ENCODE measurements around the gene SUPT4H1. TPM values are rescaled to one million over a fixed set of nuclear protein-coding genes. Genes with fewer than 3 reads are reported as not detected.
A peak's percentile ranks its signal among the peaks of the same experiment; 100 is the strongest.
"Not testable (repeated sequence)": the region's sequence is repeated elsewhere in the genome, so short reads cannot be mapped to it uniquely, and the experiment has no call there.

The SUPT4H1 gene
- total RNA-seq, result 10 to 100 TPM; 34.5 to 38.0 (median 35.2) TPM

GRCh38 chr17:58351831-58352595 is at the start of gene SUPT4H1:
TSS of gene SUPT4H1 (minus strand) at chr17:58352201. CDS start at chr17:58352135, 66 bp downstream.
- DNase-seq (ENCODE audit: low spot score in 2 of 2), result peak; percentile 61 to 76
- TF ChIP-seq EP300 (IDR thresholded peaks at IDR 0.05) (peak; percentile 75 to 95), CTCF (IDR thresholded peaks at IDR 0.05) (peak in 2 of 5 experiments; percentile 61 to 73), POLR2A (IDR thresholded peaks at IDR 0.05) (peak; percentile 83 to 88)
- Histone ChIP-seq H3K4me1 (peaks cover 0 to 33% (median 12%) of the 10 kb centered on the region in 4 donors), H3K27me3 (no peaks in the 10 kb centered on the region), H3K27ac (peak within 1 kb of the TSS; percentile 73 to 96 (median 94)), H3K36me3 (peaks cover 0 to 35% (median 16%) of the 10 kb centered on the region in 3 donors), H3K9me3 (no peaks in the 10 kb centered on the region), H3K4me3 (peak within 1 kb of the TSS; percentile 78 to 95 (median 80))
- 0% methylated on average over 45 to 51 of the region's 60 CpGs for WGBS, 2 donors

- WGBS, 2 donors, result 69 to 75% methylated on average over 2 of the region's 2 CpGs
- TF ChIP-seq POLR2A (IDR thresholded peaks at IDR 0.05) (no peak), CTCF (IDR thresholded peaks at IDR 0.05) (no peak), EP300 (IDR thresholded peaks at IDR 0.05) (no peak)
- no peaks in the 10 kb centered on the region for H3K27me3 ChIP-seq
- no peaks in the 10 kb centered on the region for H3K9me3 ChIP-seq
- no peaks in the 10 kb centered on the region for H3K36me3 ChIP-seq
- H3K4me1 ChIP-seq, result peaks cover 0 to 4% (median 0%) of the 10 kb centered on the region in 4 donors
- no peak overlapping the region for H3K4me3 ChIP-seq
- no peak overlapping the region for H3K27ac ChIP-seq
- DNase-seq (ENCODE audit: low spot score in 2 of 2), result no peak
These were observed 49.3 kb upstream of the SUPT4H1 start for GRCh38 chr17:58401287-58401686.

- Histone ChIP-seq H3K4me3 (no peak overlapping the region), H3K4me1 (peaks cover 0 to 4% (median 0%) of the 10 kb centered on the region in 4 donors), H3K27me3 (no peaks in the 10 kb centered on the region), H3K36me3 (no peaks in the 10 kb centered on the region), H3K27ac (no peak overlapping the region), H3K9me3 (no peaks in the 10 kb centered on the region)
- DNase-seq (ENCODE audit: low spot score in 2 of 2), result no peak
- TF ChIP-seq CTCF (IDR thresholded peaks at IDR 0.05), result no peak
- no peak for TF ChIP-seq POLR2A (IDR thresholded peaks at IDR 0.05)
- TF ChIP-seq EP300 (IDR thresholded peaks at IDR 0.05), result no peak
These were observed 48.8 kb upstream of the SUPT4H1 start for GRCh38 chr17:58400826-58401225.

- TF ChIP-seq POLR2A (IDR thresholded peaks at IDR 0.05) (no peak), EP300 (IDR thresholded peaks at IDR 0.05) (no peak), CTCF (IDR thresholded peaks at IDR 0.05) (no peak)
- Histone ChIP-seq H3K9me3 (no peaks in the 10 kb centered on the region), H3K4me1 (peaks cover 0 to 4% (median 0%) of the 10 kb centered on the region in 4 donors), H3K4me3 (no peak overlapping the region), H3K36me3 (no peaks in the 10 kb centered on the region), H3K27ac (no peak overlapping the region), H3K27me3 (no peaks in the 10 kb centered on the region)
- 89 to 90% methylated on average over 3 of the region's 3 CpGs for WGBS, 2 donors
- DNase-seq (ENCODE audit: low spot score in 2 of 2), result no peak
These were observed 48.0 kb upstream of the SUPT4H1 start for GRCh38 chr17:58399974-58400373.

GRCh38 chr17:58398574-58399266 is 46.7 kb upstream of the SUPT4H1 start:
- no peak for TF ChIP-seq EP300 (IDR thresholded peaks at IDR 0.05)
- TF ChIP-seq CTCF (IDR thresholded peaks at IDR 0.05), result no peak
- TF ChIP-seq POLR2A (IDR thresholded peaks at IDR 0.05), result no peak
- Histone ChIP-seq H3K36me3 (no peaks in the 10 kb centered on the region), H3K27me3 (no peaks in the 10 kb centered on the region), H3K27ac (no peak overlapping the region), H3K4me3 (no peak overlapping the region), H3K9me3 (no peaks in the 10 kb centered on the region), H3K4me1 (peaks cover 0 to 4% (median 0%) of the 10 kb centered on the region in 4 donors)
- 37 to 47% methylated on average over 3 of the region's 3 CpGs for WGBS, 2 donors
- DNase-seq (ENCODE audit: low spot score in 2 of 2), result no peak

GRCh38 chr17:58397421-58397820 is 45.4 kb upstream of the SUPT4H1 start:
- H3K27me3 ChIP-seq; H3K36me3 ChIP-seq; H3K4me1 ChIP-seq; H3K4me3 ChIP-seq; H3K27ac ChIP-seq; DNase-seq (ENCODE audit: low spot score in 2 of 2); H3K9me3 ChIP-seq: not testable (repeated sequence)
- 84 to 88% methylated on average over 5 of the region's 5 CpGs for WGBS, 2 donors
